HG03108 (cell line): ENCODE data around the gene NF2.
"Not testable (repeated sequence)": the region's sequence is repeated elsewhere in the genome, so short reads cannot be mapped to it uniquely, and the experiment has no call there.

Experiments
- ATAC-seq: cut with Tn5 transposase; IDR thresholded peaks from one replicate; pipeline ENCODE4 v1.9.1; 2021; ENCODE audit warnings: moderate library complexity; ENCODE audit not compliant: unreplicated experiment

NF2 gene

GRCh38 chr22:29594447-29594846 lies 9.0 kb upstream of the NF2 start:
- ATAC-seq: not testable (repeated sequence)

- ATAC-seq: no peak
Observed at GRCh38 chr22:29596408-29596807, 7.0 kb upstream of the NF2 start.

GRCh38 chr22:29597871-29598683 lies 5.4 kb upstream of the NF2 start:
- not testable (repeated sequence) for ATAC-seq

GRCh38 chr22:29598684-29599020 lies 4.8 kb upstream of the NF2 start:
- no peak for ATAC-seq

- no peak for ATAC-seq
Observed at GRCh38 chr22:29604076-29604360, 585 bp downstream of the NF2 start.

- ATAC-seq: no peak
Observed at GRCh38 chr22:29605527-29605850, 2.1 kb downstream of the NF2 start.

GRCh38 chr22:29606320-29606719 lies 2.9 kb downstream of the NF2 start:
- no peak for ATAC-seq

GRCh38 chr22:29607426-29607825 lies 4.0 kb downstream of the NF2 start:
- ATAC-seq: no peak

GRCh38 chr22:29609139-29609538 lies 5.7 kb downstream of the NF2 start:
- ATAC-seq: no peak

- no peak for ATAC-seq
Observed at GRCh38 chr22:29610780-29611179, 7.3 kb downstream of the NF2 start.

- ATAC-seq: no peak
Observed at GRCh38 chr22:29615705-29616327, 12.4 kb downstream of the NF2 start.

- no peak for ATAC-seq
Observed at GRCh38 chr22:29617922-29618629, 14.6 kb downstream of the NF2 start.

GRCh38 chr22:29621761-29622526 lies 18.5 kb downstream of the NF2 start:
- ATAC-seq: no peak

GRCh38 chr22:29623059-29623458 lies 19.6 kb downstream of the NF2 start:
- ATAC-seq: no peak

- no peak for ATAC-seq
Observed at GRCh38 chr22:29623553-29624169, 20.2 kb downstream of the NF2 start.

GRCh38 chr22:29625090-29625825 lies 21.8 kb downstream of the NF2 start:
- ATAC-seq: no peak

GRCh38 chr22:29626497-29627195 lies 23.2 kb downstream of the NF2 start:
- no peak for ATAC-seq

- no peak for ATAC-seq
Observed at GRCh38 chr22:29627196-29627535, 23.7 kb downstream of the NF2 start.

- ATAC-seq: no peak
Observed at GRCh38 chr22:29628996-29629902, 25.8 kb downstream of the NF2 start.
